DND-41 (cell line): ENCODE measurements around the gene ARHGAP27.

Source experiments
- ATAC-seq: fragments of 200-7000 bp; cut with Tn5 transposase; 3 replicates; pipeline ENCODE4 v1.9.1; 2021; ENCODE audit warnings: low read depth; ENCODE audit not compliant: insufficient read depth
- DNase-seq: peaks from one replicate; pipeline ENCODE4 v3.0.0-alpha.2; 2020
- H2AFZ ChIP-seq: 2 replicates; pipeline ENCODE4 v1.6.0; 2012; ENCODE audit warnings: low read depth, low read length
- H3K27ac ChIP-seq: 2 replicates; pipeline ENCODE4 v1.5.1; 2012; ENCODE audit warnings: low read length, inconsistent platforms
- H3K27me3 ChIP-seq: fragments of 200-600 bp; sonication (generic); 2 replicates; pipeline ENCODE4 v1.6.0; 2012; ENCODE audit warnings: low read length, mild to moderate bottlenecking, inconsistent platforms; ENCODE audit not compliant: insufficient read depth, poor library complexity
- H3K36me3 ChIP-seq: 2 replicates; pipeline ENCODE4 v1.5.1; 2012; ENCODE audit warnings: low read length, inconsistent platforms; ENCODE audit not compliant: insufficient read depth
- H3K4me1 ChIP-seq: 2 replicates; pipeline ENCODE4 v1.5.1; 2012; ENCODE audit warnings: mild to moderate bottlenecking, low read length; ENCODE audit not compliant: insufficient read depth
- H3K4me2 ChIP-seq: 2 replicates; pipeline ENCODE4 v1.6.0; 2012; ENCODE audit warnings: mild to moderate bottlenecking, moderate library complexity, low read length, inconsistent platforms; ENCODE audit not compliant: insufficient read depth
- H3K4me3 ChIP-seq, 2 experiments: fragments of 200-600 bp in 1 of 2; shearing (Covaris generic) in 1 of 2; 2 replicates each; pipeline ENCODE4 v1.5.1; 2012 to 2016; ENCODE audit warnings: inconsistent platforms in 2 of 2, low read length in 2 of 2, mild to moderate bottlenecking in 2 of 2, low read depth in 1 of 2, moderate library complexity in 1 of 2
- H3K79me2 ChIP-seq: 2 replicates; pipeline ENCODE4 v1.6.0; 2012; ENCODE audit warnings: low read length, inconsistent platforms; ENCODE audit not compliant: insufficient read depth
- H3K9ac ChIP-seq: 2 replicates; pipeline ENCODE4 v1.6.0; 2012; ENCODE audit warnings: low read depth, mild to moderate bottlenecking, inconsistent platforms, low read length, moderate library complexity
- H3K9me3 ChIP-seq: 2 replicates; pipeline ENCODE4 v1.5.1; 2012; ENCODE audit warnings: low read length, moderate library complexity, mild to moderate bottlenecking, inconsistent platforms; ENCODE audit not compliant: insufficient read depth, severe bottlenecking
- H4K20me1 ChIP-seq: 2 replicates; pipeline ENCODE4 v1.6.0; 2012; ENCODE audit warnings: low read length; ENCODE audit not compliant: insufficient read depth
- EZH2 ChIP-seq: IDR thresholded peaks from 3 replicates; pipeline ENCODE4 v1.6.1; 2012; ENCODE audit warnings: borderline replicate concordance, low read depth, mild to moderate bottlenecking, moderate library complexity, low read length, inconsistent platforms; ENCODE audit not compliant: severe bottlenecking
- TF ChIP-seq, protein P1 (sequence below): IDR thresholded peaks from 2 replicates; pipeline ENCODE4 v1.5.1; 2012; ENCODE audit warnings: borderline replicate concordance, low read length, moderate library complexity, mild to moderate bottlenecking; ENCODE audit not compliant: poor library complexity, severe bottlenecking; ENCODE audit errors: extremely low read depth

ARHGAP27 gene

DNA sequence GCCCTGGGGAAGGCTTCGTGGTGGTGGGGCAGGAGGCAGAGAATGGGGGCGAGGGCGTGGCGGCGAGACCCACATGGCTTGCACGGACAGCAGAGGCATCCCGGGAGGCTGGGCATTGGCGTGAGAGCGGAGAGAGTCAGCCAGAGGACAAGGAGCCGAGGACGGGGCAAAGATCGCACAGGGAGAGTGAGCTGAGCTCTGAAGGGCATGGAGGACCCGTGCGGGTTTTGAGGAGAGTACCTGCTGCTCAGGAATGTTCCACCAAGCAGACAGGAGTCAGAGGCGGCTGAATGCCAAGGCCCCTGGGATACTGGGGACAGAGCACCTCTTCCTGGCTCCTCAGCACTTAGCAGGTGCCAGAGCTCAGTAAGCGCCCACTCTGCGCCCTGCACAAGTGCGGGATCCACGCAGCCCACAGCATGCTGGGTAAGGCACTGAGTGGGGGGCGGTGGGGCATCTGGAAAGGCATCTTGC lies 47.8 kb downstream of the ARHGAP27 start:
- no peaks in the 10 kb centered on the region for H3K36me3 ChIP-seq
- H3K9me3 ChIP-seq, result no peaks in the 10 kb centered on the region
- no peak overlapping the region for H3K4me2 ChIP-seq
- no peaks in the 10 kb centered on the region for H3K79me2 ChIP-seq
- no peaks in the 10 kb centered on the region for H4K20me1 ChIP-seq
- no peak overlapping the region for H2AFZ ChIP-seq
- no peaks in the 10 kb centered on the region for H3K27me3 ChIP-seq
- DNase-seq, result no peak
- H3K9ac ChIP-seq, result peak overlapping the region; percentile 16; the same call in 1 of the 2 replicates
- peaks cover 16% of the 10 kb centered on the region for H3K4me1 ChIP-seq
- no peak for ATAC-seq
- no peak for TF ChIP-seq EZH2
- TF ChIP-seq, protein P1, sequence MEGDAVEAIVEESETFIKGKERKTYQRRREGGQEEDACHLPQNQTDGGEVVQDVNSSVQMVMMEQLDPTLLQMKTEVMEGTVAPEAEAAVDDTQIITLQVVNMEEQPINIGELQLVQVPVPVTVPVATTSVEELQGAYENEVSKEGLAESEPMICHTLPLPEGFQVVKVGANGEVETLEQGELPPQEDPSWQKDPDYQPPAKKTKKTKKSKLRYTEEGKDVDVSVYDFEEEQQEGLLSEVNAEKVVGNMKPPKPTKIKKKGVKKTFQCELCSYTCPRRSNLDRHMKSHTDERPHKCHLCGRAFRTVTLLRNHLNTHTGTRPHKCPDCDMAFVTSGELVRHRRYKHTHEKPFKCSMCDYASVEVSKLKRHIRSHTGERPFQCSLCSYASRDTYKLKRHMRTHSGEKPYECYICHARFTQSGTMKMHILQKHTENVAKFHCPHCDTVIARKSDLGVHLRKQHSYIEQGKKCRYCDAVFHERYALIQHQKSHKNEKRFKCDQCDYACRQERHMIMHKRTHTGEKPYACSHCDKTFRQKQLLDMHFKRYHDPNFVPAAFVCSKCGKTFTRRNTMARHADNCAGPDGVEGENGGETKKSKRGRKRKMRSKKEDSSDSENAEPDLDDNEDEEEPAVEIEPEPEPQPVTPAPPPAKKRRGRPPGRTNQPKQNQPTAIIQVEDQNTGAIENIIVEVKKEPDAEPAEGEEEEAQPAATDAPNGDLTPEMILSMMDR, result no peak
- no peak overlapping the region for H3K4me3 ChIP-seq
- no peak overlapping the region for H3K27ac ChIP-seq

DNA sequence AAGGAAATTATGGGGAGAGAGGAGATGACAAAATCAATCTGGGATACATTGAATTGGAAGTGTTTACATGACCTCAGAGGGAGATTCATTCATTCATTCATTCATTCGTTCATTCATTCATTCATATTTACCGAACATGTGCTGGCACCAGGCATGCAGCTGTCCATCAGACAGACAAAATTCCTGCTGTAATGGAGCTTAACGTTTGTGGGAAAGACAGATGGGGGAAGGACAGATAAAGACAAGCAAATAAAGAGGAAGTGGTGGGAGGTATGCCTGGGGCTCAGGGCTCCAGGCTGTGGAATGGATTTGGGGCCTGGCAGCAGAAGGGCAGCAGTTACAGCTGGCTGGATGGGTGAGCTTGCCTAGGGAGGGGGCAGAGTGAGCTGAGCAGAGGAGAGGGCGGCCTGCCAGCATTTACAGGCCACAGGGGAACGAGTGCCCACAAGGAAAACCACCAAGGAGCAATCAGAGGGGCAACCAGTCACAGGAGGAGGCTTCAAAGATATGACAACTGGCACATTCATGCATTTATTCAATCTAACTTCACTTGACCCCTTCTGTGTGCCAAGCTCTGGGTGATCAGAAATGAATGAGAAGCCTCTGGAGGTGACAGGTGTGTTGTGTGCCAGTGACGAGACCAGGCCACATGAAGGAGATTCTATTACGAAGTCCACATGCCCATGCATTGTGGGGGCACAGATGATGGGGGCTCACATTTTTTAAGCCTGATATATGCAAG lies 48.5 kb downstream of the ARHGAP27 start:
- Histone ChIP-seq H3K27me3 (no peaks in the 10 kb centered on the region), H2AFZ (no peak overlapping the region), H3K4me1 (peaks cover 16% of the 10 kb centered on the region), H3K9ac (no peak overlapping the region), H3K4me2 (no peak overlapping the region), H3K4me3 (no peak overlapping the region), H3K9me3 (no peaks in the 10 kb centered on the region), H3K79me2 (no peaks in the 10 kb centered on the region), H3K27ac (no peak overlapping the region), H4K20me1 (no peaks in the 10 kb centered on the region), H3K36me3 (no peaks in the 10 kb centered on the region)
- DNase-seq (peak; percentile 30), ATAC-seq (0 out of 3 replicates have a peak, but pooled peaks have one; percentile 26)
- TF ChIP-seq EZH2, result no peak
- TF ChIP-seq, protein P1, result no peak

DNA sequence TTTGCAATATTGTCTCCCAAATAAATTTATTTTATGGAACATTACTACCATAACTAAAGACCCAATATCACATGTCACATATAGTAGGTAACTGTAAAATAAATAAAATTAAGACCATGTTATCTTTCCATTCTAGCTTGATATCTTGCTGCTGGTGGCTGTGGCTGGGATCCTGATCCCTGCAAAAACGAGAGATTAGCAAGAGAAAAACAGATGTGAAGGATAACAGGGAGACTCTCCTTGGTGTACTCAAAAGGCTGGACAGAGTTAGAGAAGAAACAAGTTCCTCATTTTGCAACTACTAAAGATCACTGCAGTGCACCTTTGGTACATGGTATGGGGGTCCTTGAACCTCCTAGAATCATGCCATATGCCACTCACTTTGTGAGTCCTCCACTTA lies 49.7 kb downstream of the ARHGAP27 start:
- Histone ChIP-seq H3K4me3 (no peak overlapping the region), H3K4me1 (peaks cover 14% of the 10 kb centered on the region), H4K20me1 (no peaks in the 10 kb centered on the region), H3K27ac (no peak overlapping the region), H3K27me3 (no peaks in the 10 kb centered on the region), H3K4me2 (no peak overlapping the region), H3K9ac (no peak overlapping the region), H2AFZ (no peak overlapping the region), H3K36me3 (no peaks in the 10 kb centered on the region), H3K79me2 (no peaks in the 10 kb centered on the region), H3K9me3 (no peaks in the 10 kb centered on the region)
- DNase-seq (no peak), ATAC-seq (no peak)
- TF ChIP-seq, protein P1, result no peak
- no peak for TF ChIP-seq EZH2
